GM18505 (cell line): ENCODE measurements around the gene RIPOR1.
"Not testable (repeated sequence)": the region's sequence is repeated elsewhere in the genome, so short reads cannot be mapped to it uniquely, and the experiment has no call there.

Experiments used
- ATAC-seq: cut with Tn5 transposase; IDR thresholded peaks from one replicate; pipeline ENCODE4 v1.9.1; 2021; ENCODE audit not compliant: unreplicated experiment
- POLR2A ChIP-seq: IDR thresholded peaks from 4 replicates; pipeline ENCODE4 v1.6.1; 2011; ENCODE audit warnings: borderline replicate concordance; ENCODE audit not compliant: insufficient read depth, insufficient read length; ENCODE audit errors: extremely low read depth

RIPOR1 gene

GRCh38 chr16:67525176-67525860 lies 3.3 kb upstream of the RIPOR1 start:
- TF ChIP-seq POLR2A = no peak
- no peak for ATAC-seq

GRCh38 chr16:67526149-67526791 lies 2.4 kb upstream of the RIPOR1 start:
- ATAC-seq = no peak
- TF ChIP-seq POLR2A = no peak

- no peak for ATAC-seq
- no peak for TF ChIP-seq POLR2A
Observed at GRCh38 chr16:67528870-67529581, 397 bp downstream of the RIPOR1 start.

DNA sequence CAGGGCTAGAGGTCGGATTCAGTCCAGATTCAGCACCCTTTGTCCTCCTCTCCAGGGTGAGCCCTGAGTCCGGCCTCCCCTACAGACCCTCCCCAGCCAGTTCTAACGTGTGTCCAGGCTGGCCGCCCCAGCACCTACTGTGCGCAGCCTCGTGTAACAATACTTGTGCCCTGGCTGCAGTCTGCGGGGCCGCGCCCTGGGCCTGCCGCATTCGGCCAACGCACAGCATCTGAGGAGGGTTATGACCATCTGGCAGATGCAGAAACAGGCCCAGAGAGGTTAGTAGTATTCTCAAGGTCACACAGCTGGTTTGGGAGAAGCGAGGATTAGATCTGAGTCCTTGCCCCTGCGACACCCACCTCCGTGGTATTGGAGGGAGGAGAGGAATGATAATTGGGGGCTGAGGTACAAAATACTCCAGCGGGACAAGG lies 968 bp downstream of the RIPOR1 start:
- ATAC-seq = no peak
- TF ChIP-seq POLR2A = no peak

GRCh38 chr16:67530013-67530939 lies 1.6 kb downstream of the RIPOR1 start:
- ATAC-seq = no peak
- no peak for TF ChIP-seq POLR2A

- TF ChIP-seq POLR2A = no peak
- no peak for ATAC-seq
Observed at GRCh38 chr16:67531247-67531646, 2.6 kb downstream of the RIPOR1 start.

DNA sequence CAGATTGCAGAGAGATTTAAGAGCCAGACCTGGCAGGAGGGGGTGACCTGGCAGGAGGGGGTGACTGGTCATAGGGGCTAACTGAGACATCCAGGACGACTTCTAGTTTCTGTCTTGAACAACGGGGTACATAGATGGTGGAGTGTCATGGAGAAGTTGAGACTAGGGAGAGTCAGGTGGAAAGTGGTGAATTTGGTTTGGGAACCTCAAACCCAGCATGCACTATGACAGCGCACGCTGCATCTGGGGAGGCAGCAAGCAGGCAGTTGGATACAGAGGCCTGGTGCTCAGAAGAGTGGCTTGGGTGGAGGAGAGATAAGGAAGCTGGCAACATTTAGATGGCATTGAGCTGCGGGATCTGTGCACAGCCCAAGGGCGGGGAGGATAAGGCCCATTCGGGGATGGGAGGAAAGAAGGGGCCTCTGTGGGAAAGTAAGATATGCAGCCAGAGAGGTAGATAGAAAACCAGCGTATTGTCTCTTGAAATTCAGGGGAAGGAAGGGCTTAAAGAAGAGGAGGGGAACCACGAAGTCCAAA lies 4.5 kb downstream of the RIPOR1 start:
- no peak for TF ChIP-seq POLR2A
- ATAC-seq = no peak

- ATAC-seq = not testable (repeated sequence)
Observed at GRCh38 chr16:67533987-67534386, 5.4 kb downstream of the RIPOR1 start.

DNA sequence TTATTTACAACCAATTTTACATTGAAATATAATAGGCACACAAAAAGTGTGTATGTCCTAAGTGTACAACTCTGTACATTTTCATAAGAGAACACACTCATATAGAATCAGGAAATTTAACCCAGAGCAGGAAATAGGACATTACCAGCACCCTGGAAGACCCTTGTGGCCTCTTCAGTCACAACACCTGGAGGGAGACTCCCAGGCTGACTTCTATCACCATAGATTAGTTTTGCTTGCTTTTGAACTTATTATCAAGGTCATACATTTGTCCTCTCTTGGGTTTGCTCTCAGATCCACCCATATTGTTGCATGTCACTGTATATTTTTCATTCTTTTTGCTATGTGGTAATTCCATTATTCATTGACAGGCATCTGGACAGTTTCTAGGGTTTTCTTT lies 5.8 kb downstream of the RIPOR1 start:
- TF ChIP-seq POLR2A = no peak
- no peak for ATAC-seq

GRCh38 chr16:67535201-67535600 lies 6.6 kb downstream of the RIPOR1 start:
- no peak for ATAC-seq
- no peak for TF ChIP-seq POLR2A

- no peak for ATAC-seq
- TF ChIP-seq POLR2A = no peak
Observed at GRCh38 chr16:67537270-67537635, 8.6 kb downstream of the RIPOR1 start.

DNA sequence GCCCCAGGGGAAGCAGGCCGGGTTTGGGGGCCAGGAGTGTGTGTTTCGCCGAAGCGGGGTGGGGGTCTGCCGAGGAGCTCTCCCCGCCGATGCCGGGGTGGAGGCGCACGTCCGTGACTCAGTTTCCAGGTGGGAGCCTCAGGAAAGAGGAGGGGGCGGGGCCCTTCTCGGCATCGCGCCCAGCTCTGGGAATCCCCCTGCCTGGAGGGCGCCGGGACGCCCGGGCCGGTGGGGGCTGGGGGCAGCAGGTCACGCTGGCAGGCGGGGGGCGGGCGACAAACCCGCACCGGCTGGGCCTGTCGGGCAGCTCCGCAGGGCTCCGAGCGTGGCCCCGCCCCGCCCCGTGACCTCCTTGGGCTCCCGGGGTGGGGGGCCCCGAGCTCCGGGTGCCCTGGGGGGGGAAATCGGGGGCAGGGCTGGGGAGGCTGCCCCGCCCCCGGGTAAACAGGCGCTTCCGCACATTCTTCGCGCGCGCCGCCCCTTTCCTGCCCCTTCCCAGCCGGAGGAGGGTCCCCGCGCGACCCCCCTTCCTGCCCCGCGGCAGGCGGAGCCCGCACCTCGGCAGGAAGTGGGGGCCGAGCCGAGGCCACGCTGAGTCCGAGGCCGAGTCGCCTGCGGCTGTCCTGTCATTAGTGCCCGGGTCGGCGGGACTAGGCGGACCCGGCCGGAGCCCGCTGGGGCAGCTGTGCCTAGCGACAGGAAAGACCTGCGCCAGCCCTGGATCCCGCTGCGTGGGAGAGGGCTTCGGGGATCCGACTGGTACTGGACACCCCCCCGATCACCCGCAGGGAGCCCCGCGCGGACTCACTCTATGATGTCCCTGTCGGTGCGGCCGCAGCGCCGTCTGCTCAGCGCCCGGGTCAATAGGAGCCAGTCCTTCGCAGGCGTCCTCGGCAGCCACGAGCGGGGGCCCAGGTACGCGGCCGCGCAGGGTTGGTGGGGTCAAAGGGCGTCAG lies 9.3 kb downstream of the RIPOR1 start:
- ATAC-seq = no peak
- TF ChIP-seq POLR2A = no peak

GRCh38 chr16:67538666-67539101 lies 10.1 kb downstream of the RIPOR1 start:
- ATAC-seq = no peak
- no peak for TF ChIP-seq POLR2A

GRCh38 chr16:67539271-67539670 lies 10.6 kb downstream of the RIPOR1 start:
- no peak for ATAC-seq
- TF ChIP-seq POLR2A = no peak
